ENCODE measurements around the gene SON.
"Not testable (repeated sequence)": the region's sequence is repeated elsewhere in the genome, so short reads cannot be mapped to it uniquely, and the experiment has no call there.

Gene SON, protein sequence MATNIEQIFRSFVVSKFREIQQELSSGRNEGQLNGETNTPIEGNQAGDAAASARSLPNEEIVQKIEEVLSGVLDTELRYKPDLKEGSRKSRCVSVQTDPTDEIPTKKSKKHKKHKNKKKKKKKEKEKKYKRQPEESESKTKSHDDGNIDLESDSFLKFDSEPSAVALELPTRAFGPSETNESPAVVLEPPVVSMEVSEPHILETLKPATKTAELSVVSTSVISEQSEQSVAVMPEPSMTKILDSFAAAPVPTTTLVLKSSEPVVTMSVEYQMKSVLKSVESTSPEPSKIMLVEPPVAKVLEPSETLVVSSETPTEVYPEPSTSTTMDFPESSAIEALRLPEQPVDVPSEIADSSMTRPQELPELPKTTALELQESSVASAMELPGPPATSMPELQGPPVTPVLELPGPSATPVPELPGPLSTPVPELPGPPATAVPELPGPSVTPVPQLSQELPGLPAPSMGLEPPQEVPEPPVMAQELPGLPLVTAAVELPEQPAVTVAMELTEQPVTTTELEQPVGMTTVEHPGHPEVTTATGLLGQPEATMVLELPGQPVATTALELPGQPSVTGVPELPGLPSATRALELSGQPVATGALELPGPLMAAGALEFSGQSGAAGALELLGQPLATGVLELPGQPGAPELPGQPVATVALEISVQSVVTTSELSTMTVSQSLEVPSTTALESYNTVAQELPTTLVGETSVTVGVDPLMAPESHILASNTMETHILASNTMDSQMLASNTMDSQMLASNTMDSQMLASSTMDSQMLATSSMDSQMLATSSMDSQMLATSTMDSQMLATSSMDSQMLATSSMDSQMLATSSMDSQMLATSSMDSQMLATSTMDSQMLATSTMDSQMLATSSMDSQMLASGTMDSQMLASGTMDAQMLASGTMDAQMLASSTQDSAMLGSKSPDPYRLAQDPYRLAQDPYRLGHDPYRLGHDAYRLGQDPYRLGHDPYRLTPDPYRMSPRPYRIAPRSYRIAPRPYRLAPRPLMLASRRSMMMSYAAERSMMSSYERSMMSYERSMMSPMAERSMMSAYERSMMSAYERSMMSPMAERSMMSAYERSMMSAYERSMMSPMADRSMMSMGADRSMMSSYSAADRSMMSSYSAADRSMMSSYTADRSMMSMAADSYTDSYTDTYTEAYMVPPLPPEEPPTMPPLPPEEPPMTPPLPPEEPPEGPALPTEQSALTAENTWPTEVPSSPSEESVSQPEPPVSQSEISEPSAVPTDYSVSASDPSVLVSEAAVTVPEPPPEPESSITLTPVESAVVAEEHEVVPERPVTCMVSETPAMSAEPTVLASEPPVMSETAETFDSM (N-terminal part only)

DNA sequence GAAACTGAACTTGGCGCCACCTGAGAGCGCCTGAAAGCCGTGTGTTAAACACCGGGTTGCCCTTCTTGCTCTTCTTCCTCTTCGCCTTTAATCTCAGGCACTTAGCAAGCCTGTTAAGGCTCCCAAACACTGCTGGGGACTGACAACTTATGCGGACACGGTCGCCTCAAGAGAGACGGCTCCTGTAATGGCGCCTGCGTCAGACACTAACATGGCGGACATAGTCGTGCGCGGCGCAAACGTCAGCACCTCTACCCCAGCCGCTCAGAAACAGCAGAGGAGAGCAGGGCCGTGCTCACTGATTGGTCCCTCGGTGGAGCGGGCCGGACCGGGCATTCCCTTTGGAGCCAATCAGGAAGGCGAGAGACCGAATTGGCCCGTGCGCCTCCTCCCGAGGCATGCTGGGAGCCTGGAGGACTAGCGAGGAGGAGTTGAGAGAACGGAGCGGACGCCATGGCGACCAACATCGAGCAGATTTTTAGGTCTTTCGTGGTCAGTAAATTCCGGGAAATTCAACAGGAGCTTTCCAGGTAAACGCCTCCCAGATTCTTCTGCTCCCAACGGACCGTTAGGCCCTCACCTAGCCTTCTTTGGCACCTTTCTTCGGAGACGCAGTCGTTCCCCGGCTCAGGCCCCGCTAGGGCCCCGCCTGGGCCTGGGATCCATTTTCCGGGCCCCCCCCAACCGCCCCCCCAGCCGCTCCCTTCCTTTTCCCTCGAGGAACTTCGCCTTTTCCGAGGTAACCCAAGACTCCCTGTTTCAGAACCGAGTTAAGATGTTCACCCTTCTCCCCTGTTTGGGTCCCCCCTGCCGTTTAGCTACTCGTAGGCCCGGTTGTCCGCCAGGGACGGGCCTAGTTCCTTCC lies at the start of gene SON:
SON (plus strand) TSS at position 399 of the 865 bp plus-strand sequence; CDS start at position 454, 55 bp downstream.
- peak; percentile 83 to 100 (median 99) for DNase-seq

DNA sequence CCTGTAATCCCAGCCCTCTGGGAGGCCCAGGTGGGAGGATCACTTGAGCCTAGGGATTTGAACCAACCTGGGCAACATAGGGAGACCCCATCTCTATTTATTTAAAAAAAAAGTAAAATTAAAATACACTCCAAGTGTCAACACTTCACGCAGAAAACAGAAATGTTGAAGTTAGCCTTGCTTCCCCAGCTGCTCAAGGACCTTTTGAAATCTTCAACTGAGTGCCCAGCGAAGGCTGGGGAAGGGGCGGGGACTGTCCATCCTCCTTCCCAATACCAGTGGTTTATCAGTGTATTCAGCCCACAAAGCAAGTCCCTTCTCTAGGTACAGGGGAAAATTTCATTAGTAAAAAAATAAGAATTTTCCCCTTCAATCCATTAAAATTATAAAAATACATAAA lies 49.1 kb upstream of the SON start:
- DNase-seq: no peak

DNA sequence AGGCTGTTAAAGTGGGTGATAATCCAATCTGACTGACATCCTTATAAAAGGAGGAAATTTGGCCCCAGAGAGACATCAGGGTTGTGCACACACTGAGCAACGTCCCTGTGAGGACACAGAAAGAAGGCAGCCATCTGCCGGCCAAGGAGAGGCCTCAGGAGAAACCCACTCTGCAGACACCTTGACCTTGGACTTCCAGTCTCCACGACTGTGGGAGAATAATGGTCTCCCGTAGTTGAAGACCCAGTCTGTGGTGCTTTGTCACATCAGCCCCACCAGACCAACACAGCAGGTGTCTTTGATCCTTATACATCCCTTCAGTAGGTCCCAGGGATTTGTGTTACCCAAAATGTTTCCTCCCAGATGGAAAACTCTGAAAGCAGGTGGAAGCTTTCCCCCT lies 47.1 kb upstream of the SON start:
- no peak for DNase-seq

DNA sequence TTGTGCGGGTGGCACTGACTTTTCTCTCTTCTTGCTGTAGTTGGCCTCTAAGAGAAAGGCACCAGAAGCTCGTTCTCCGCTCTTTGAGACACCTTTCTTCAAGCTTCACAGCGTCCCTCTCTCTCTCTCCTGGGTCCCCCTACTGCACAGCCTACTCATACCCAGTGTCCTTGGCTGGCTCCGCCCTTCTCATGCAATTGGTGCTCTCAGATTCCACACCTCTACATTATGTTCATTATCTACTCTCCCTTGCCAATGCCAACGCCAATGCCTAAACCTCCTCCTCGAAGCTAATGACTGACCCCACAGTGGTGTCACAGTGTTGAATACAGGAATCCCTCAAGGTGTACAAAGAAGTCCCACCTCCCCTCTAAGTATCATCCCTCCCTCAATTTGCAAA lies 46.5 kb upstream of the SON start:
- no peak for DNase-seq

DNA sequence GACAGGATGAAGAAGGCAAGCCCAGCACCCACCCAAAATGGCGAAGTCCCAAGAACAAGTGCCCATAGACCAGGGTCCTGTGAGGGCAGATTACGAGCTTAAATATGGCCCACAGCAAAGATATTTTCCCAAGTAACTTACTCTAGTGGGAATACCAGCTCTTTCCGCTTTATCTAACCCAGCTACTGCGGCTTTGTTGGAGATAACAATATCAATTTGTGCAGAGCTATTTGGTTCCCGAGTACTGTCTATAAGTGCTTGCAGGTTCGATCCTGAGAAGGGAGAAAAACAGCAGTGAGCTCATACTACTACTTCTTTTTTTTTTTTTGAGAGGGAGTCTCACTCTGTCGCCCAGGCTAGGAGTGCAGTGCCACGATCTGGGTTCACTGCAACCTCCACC lies 37.0 kb upstream of the SON start:
- DNase-seq: no peak

DNA sequence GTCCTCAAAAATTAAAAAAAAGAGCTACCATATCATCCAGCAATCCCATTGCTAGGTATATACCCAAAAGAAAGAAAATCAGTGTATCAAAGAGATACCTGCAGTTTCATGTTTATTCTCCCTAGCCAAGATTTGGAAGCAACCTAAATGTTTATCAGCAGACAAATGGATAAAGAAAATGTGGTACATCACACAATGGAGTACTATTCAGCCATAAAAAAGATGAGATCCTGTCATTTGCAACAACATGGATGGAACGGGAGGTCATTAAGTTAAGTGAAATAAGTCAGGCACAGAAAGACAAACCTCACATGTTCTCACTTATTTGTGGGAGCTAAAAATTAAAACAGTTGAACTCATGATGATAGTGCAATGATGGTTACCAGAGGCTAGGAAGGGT lies 35.8 kb upstream of the SON start:
- DNase-seq: not testable (repeated sequence)

DNA sequence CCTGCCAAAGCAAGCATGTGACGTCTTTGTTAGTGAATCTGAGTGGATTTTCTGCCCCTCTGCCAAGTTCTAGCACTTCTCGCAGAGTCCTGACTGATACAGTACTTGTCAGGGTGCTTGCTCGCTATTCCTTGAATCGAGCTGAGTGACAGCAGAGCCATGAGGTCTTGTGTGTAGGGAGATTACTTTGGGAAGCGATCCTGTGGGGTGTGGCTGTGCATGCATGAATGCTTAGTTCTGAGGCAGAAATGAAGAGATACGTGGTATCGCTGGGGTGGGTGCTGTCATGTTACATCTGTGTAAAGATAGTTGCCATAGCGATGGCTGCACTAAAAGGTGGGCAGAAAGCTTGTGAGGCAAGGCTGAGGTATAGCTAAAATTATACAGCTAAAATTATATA lies 32.0 kb upstream of the SON start:
- DNase-seq: peak in 40 of 56 donors; percentile 2 to 77 (median 31)

DNA sequence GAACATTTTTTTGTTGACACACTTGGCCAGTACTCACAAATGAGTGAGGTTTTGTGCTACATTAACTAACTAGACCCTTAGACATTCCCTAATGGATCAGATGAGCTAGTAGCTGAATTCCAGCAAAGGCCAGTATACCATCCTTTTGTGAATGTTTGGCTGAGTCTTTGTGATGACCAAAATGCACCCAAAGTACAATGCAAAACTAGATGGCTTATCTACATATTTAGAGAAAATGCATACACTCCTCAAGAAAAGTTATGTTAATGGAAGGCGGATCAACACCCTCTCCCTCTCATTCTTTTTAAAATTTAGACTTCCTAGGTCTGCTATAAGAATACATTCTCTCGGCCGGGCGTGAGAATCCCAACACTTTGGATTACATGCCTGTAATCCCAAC lies 31.2 kb upstream of the SON start:
- no peak for DNase-seq

DNA sequence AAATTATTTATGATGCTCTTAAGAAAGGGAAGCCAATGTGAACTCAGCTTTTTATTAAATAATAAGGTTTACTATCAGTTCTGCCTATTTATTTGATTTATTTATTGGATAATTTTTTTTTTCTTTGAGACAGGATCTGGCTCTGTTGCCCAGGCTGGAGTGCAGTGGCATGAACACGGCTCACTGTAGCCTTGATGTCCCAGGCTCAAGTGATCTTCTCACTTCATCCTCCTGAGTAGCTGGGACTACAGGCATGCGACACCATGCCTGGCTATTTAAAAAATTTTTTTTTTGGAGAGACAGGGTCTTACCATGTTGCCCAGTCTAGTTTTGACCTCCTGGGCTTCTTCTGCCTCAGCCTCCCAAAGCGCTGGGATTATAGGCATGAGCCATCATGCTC lies 30.4 kb upstream of the SON start:
- no peak for DNase-seq

DNA sequence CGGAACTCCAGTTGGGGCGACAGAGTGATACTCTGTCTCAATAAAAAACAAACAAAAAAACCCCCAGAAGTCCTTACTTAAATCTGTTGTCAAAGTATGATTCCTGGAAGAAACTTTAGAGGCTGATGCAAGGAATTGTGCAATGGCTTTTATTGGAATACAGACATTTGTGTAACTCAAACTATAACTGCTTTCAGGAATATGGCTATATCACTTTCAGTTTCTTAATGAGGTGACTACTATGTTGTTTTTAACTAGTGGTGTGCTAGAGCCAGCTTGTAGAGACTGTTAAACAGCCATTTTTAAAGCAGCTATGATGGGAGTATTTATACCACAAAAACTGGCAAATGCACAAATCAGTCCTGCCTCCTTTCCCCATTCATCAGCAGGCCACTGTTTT lies 28.6 kb upstream of the SON start:
- DNase-seq: no peak

DNA sequence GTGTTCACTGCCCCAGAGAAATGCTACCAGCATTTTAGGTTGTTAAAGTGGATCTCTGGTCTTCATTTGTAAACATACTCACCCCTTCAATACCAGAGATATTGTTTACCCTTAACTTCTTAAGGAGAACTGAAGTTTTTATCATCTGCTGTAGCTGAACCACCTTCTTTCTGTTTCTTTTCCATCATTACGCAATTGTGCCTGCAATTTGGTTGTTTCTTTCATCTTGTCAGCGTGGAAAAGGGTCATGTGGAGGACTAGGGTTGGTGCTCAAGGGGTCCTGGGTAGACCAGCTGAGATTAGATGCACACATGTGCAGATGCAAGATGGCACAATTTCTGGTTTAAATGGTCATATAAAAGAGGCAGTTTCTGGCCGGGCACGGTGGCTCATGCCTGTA lies 23.9 kb upstream of the SON start:
- DNase-seq: no peak

DNA sequence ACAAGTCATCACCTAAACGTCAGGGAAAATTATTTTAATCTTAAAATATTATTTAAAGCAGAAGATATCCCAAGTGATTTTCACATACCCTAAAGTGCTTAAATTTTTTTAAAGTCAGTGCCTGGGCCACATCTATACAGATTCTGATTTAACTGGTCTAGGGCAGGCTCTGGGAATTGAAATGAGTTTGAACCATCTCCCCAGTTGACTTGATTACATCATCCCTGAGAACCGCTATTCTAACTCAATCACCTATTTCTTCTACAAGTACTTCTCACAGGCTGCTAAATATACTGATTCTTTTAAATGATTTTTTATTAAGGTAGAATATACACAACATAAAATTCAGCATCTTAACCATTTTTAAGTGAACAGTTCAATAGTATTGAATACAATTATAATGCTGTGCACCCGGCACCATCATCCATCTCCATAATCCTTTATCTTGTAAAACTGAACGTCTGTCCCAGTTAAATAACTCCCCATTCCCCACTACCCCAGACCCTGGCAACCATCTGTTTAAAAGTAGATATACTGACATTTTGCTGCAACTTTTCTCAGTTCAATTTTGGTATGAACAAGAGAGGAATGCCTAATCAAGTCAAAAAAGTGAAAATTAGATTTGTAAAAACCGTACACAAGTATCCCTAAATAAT lies 20.4 kb upstream of the SON start:
- no peak for DNase-seq

DNA sequence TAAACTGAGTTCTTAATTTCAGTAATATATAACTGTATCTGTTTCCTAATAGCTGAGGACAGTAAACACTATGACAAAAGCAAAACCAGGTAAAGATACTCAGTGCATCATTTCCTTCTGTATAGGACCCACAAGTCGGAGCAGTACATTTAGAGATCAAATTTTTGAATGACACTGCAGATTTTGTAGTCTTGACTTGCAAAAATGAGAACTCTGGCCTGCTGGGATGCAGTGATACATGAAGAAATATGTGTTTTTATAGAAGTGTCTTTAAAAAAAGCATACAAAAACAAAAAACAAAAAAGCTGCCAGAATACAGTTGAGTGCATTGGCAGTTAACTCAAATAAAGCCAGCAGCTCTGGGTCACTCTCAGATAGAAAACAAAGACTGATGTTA lies 19.9 kb upstream of the SON start:
- no peak for DNase-seq

DNA sequence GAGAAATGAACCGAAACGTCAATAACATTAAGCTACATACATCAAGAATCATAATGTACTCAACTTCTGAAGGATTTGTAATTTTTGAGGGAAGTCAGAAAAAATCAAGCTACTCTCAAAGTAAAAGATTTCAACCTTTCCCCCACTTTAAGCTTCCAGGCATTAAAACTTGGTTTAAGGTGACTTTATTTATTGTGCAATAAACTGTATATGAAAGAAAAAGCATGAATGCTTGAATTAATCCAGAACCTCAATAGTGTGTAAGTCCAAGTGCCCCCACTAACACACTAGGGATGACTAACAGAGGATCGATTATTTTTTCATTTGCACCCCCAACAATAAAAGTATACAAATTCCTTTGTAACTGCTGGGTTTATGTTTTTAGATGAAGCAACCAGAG lies 11.8 kb upstream of the SON start:
- DNase-seq: no peak

DNA sequence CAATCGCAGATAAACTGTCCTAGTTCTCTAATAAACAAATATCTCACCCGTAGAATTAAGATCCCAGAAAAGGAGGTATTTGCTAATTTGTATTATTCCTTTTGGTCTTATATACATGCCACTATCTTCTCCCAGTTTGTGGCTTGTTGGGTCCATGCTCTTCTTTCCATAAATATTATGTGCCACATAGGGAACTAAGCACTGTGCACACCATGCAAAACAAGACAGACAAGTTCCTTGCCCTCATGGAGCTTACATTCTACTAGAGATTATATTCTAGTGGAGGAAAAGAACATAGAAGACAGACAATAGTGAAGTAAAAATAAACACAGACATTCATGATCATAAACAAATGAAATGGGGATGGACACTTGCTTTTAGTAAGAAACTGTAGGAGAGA lies 5.6 kb upstream of the SON start:
- DNase-seq: no peak

DNA sequence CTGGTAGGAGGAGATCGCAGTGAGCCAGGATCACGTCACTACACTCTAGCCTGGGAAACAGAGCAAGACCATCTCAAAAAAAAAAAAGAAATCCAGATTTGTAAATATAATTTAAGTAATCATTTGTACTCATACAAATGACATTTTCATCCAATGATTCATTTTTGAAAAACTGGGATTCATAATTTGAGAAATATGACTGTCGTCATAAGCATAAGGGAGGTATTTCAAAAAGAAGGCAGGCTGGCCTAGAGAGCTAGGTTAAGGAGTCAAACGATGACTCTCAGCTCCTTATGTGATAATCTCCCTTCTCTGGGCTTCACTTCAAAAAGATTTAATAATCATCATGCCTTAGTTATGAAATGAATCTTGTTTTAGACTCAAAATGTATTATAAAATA lies 3.2 kb upstream of the SON start:
- no peak for DNase-seq

DNA sequence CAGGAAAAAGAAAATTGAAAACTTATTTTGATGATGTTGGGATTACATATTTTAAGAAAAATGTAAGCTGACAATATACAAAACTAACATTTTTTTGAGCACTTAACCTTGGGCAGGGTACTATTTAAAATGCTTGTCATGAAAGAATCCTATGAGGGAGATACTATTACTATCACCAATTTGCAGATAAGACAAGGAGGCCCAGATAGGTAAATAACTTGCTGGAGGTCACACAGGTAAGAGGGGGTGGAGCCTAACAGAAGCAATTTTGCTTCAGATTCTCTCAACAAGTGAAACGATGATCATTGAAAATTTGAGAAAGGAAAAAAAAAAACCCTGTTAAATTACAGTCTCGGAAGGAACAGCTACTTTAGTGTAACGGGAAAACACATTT lies 2.1 kb upstream of the SON start:
- DNase-seq: no peak

DNA sequence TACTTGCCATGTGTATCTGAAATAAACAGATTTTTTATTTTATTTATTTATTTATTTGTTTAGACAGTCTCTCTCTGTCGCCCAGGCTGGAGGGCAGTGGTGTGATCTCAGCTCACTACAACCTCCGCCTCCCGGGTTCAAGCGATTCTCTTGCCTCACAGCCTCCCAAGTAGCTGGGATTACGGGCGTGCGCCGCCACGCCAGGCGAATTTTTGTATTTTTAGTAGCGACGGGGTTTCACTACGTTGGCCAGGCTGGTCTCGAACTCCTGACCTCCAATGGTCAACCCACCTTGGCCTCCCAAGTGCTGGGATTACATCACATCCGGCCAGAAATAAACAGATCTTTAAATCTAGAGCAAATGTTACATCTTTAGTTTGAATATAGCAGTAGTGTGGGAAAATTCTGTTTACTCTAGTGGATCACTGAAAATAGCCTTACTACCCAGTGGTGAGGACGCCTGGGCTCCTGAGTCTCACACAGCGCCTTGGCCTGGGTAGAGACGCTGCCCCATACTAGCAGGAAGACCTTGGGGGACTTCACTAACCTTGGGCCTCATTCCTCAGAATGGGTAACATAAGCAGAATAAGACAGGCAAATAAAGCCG lies 1.6 kb upstream of the SON start:
- DNase-seq: no peak

DNA sequence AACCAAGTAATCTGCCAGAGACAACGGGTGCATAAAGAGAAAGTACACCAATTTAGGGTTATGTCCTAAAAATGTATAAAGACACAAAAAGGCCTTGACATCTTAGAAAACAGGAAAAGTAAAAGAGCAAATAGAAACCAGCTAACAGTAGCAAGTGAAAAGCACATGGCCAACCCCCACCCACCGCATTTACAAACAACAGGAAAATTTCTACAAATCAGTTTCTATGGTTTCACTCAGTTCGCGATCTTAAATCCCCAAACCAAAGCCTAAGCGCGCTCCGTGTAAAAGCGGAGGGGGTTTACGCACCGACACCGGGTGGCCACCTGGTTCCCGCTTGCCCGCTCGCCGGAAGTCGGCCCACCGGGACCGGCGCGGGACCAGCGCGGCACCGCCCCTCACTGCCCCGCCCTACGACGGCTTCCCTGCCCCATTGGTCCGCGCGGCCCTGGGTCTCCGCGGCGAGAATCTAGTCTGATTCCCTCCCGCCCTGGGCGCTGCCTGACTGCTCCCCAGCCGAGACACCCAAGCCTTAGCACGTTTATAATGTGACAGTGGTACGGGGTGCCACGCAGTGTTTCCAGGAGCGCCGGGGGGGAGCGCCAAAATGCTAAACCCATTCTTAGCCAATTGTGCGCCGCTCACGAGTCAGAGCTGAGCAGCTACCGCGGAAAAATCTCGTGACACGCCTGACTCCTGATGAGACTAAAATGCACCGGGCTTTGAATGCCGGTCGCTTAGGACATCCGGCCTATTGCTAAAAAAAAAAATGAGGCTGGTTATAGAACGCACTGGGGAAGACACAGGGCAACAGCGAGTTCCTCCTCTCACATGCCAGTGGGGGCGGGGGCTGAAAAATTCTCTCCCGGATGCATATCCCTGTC lies 840 bp upstream of the SON start, which contains the start of gene GART:
GART (minus strand) TSS at position 362 of the 884 bp plus-strand sequence. CDS start 2,802 bp downstream, outside the sequence.
- DNase-seq: peak in 54 of 56 donors; percentile 35 to 89 (median 73)
